ENCODE results near the gene EIF2A. TPM values are rescaled to one million over a fixed set of nuclear protein-coding genes. Genes with fewer than 3 reads are reported as not detected.
A peak's percentile ranks its signal among the peaks of the same experiment; 100 is the strongest.
"Not testable (repeated sequence)": the region's sequence is repeated elsewhere in the genome, so short reads cannot be mapped to it uniquely, and the experiment has no call there.

Gene EIF2A
- total RNA-seq: 80.9 and 209 TPM in 2 replicates

GRCh38 chr3:150546226-150547044 lies at the start of gene EIF2A, which contains the start of gene SERP1:
Gene EIF2A (plus strand): TSS chr3:150546787. CDS start chr3:150546803, 16 bp downstream.
Gene SERP1 (minus strand): TSS chr3:150546496. CDS start chr3:150546135, 361 bp downstream.
- DNase-seq (ENCODE audit: low read depth): peak; percentile 89
- peak within 1 kb of the TSS; percentile 76 for H3K4me3 ChIP-seq (ENCODE audit: low read depth, low read length)
- no peak for TF ChIP-seq CTCF (conservative IDR thresholded peaks at IDR 0.05; ENCODE audit: low read depth, low read length)

GRCh38 chr3:150497956-150498355 lies 48.6 kb upstream of the EIF2A start:
- H3K4me3 ChIP-seq (ENCODE audit: low read depth, low read length): no peak overlapping the region
- no peak for DNase-seq (ENCODE audit: low read depth)

DNA sequence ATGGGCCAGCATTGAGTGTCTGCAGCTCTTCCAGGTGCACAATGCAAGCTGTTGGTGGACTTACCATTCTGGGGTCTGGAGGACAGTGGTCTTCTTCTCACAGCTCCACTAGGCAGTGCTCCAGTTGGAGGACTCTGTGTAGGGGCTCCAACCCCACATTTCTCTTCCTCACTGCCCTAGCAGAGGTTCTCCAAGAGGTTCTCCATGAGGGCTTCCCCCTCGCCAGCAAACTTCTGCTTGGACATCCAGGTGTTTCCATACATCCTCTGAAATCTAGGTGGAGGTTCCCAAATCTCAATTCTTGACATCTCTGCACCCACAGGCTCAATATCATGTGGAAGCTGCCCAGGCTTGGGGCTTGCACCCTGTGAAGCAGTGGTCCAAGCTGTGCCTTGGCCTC lies 45.6 kb upstream of the EIF2A start:
- DNase-seq (ENCODE audit: low read depth); H3K4me3 ChIP-seq (ENCODE audit: low read depth, low read length): not testable (repeated sequence)

More at GRCh38 chr3:150497956-150498355, 48.6 kb upstream of the EIF2A start:
- no peak for TF ChIP-seq CTCF (conservative IDR thresholded peaks at IDR 0.05; ENCODE audit: low read depth, low read length)

- TF ChIP-seq CTCF (conservative IDR thresholded peaks at IDR 0.05; ENCODE audit: low read depth, low read length): no peak
- DNase-seq (ENCODE audit: low read depth): no peak
- H3K4me3 ChIP-seq (ENCODE audit: low read depth, low read length): no peak overlapping the region
These were observed 43.0 kb upstream of the EIF2A start for GRCh38 chr3:150503402-150504099.

DNA sequence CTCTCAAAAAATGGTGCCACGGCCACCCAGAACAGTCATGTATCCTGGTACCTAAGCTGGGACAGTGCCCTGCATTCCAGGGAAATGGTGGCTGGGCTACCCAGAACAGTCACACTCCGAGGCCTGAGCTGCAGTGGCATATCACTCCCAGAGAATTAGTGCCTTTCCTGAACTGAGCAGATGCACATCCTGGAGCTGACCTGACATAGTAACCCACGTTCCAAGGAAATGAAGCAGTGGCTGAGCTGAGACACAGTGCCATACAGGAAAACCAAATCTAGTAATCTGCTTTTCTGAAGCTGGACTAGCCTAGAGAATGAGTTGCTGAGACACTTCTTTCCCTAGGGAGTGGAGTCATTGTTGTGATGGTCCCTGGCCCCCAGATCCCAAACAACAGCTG lies 42.1 kb upstream of the EIF2A start:
- no peak for TF ChIP-seq CTCF (conservative IDR thresholded peaks at IDR 0.05; ENCODE audit: low read depth, low read length)
- DNase-seq (ENCODE audit: low read depth): no peak
- H3K4me3 ChIP-seq (ENCODE audit: low read depth, low read length): no peak overlapping the region

GRCh38 chr3:150508401-150508800 lies 38.2 kb upstream of the EIF2A start:
- DNase-seq (ENCODE audit: low read depth): no peak

More at GRCh38 chr3:150508401-150508800, 38.2 kb upstream of the EIF2A start:
- no peak for TF ChIP-seq CTCF (conservative IDR thresholded peaks at IDR 0.05; ENCODE audit: low read depth, low read length)
- no peak overlapping the region for H3K4me3 ChIP-seq (ENCODE audit: low read depth, low read length)

Data from epithelial cell of proximal tubule (primary cell).